ENCODE measurements around the gene CLTC.

DNA sequence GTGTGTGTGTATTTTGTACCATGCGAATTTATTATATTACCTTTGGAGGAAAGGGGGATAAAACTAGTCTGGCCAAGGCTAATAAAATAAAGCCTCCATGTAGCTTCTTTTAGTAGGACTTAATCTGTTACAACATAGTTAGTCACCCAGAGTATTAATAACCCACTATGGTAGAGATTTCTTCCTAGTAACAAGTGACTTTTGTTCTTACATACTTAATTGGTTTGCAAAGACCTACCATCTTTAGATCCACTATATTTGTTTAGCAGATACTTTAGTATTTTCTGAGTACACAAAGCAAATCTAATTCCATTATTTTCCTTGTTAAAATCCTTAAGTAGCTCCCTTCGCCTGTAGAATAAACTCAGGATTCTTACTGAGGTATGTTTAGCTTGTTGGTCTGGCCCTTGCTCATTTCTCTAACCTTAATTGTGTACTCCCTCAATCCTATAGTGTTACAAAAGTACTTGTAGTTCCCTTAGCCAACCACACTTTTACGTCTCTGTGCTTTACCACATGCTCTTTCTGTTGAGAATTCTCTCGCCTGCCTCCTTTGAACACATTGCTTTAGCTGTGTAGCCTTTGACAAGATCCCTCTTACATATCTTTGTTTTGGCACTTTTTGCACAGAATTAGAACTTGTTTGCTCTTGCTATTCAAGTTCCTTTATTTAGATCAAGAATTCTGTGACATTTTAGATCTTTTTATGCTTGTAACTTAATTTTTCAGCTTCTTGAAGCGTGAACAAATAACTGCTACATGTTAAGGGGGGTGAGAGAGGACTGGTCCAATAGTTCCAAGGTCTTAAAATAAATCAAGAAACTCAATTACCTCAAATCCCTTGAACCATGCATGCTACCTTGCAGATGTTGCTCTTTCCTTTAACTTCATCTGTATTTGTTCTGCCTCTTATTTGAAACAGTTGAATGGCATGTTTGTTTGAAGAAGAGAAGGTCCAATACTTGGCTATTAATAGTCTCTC lies 23.8 kb downstream of the CLTC start:
- TF ChIP-seq, protein P1, sequence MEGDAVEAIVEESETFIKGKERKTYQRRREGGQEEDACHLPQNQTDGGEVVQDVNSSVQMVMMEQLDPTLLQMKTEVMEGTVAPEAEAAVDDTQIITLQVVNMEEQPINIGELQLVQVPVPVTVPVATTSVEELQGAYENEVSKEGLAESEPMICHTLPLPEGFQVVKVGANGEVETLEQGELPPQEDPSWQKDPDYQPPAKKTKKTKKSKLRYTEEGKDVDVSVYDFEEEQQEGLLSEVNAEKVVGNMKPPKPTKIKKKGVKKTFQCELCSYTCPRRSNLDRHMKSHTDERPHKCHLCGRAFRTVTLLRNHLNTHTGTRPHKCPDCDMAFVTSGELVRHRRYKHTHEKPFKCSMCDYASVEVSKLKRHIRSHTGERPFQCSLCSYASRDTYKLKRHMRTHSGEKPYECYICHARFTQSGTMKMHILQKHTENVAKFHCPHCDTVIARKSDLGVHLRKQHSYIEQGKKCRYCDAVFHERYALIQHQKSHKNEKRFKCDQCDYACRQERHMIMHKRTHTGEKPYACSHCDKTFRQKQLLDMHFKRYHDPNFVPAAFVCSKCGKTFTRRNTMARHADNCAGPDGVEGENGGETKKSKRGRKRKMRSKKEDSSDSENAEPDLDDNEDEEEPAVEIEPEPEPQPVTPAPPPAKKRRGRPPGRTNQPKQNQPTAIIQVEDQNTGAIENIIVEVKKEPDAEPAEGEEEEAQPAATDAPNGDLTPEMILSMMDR (conservative IDR thresholded peaks at IDR 0.05; ENCODE audit: low read depth, low read length): no peak
- TF ChIP-seq EZH2 (IDR thresholded peaks at IDR 0.05; ENCODE audit: low read length, unreplicated experiment) (no peak), EZH2phosphoT487 (IDR thresholded peaks at IDR 0.05; ENCODE audit: borderline replicate concordance, low read length) (no peak)

All from PC-3 (cell line).